OCI-LY1 (cell line): ENCODE data around the gene REEP6.
"Not testable (repeated sequence)": the region's sequence is repeated elsewhere in the genome, so short reads cannot be mapped to it uniquely, and the experiment has no call there.

Experiments
- H2AFZ ChIP-seq: fragments of 200-600 bp; sonication (generic), shearing (Covaris generic); 2 replicates; pipeline ENCODE4 v1.6.0; 2014; ENCODE audit warnings: antibody characterized with exemption, mild to moderate bottlenecking, low read length
- H3F3A ChIP-seq: fragments of 200-600 bp; sonication (generic), shearing (Covaris generic); 2 replicates; pipeline ENCODE4 v1.6.0; 2014; ENCODE audit warnings: mild to moderate bottlenecking, antibody characterized with exemption, low read length, moderate library complexity; ENCODE audit not compliant: insufficient read depth
- H3K27ac ChIP-seq: fragments of 200-600 bp; sonication (generic); 2 replicates; pipeline ENCODE4 v1.5.1; 2014; ENCODE audit warnings: low read length, mixed run types, mild to moderate bottlenecking, low read depth; ENCODE audit not compliant: poor library complexity, severe bottlenecking
- H3K27me3 ChIP-seq: fragments of 200-600 bp; sonication (generic); 2 replicates; pipeline ENCODE4 v1.6.0; 2014; ENCODE audit warnings: antibody characterized with exemption, mild to moderate bottlenecking, low read length, moderate library complexity; ENCODE audit not compliant: insufficient read depth
- H3K36me3 ChIP-seq: fragments of 200-600 bp; sonication (generic); 2 replicates; pipeline ENCODE4 v1.6.1; 2014; ENCODE audit warnings: mild to moderate bottlenecking, antibody characterized with exemption, low read length, moderate library complexity, mixed read lengths; ENCODE audit not compliant: insufficient read depth
- H3K4me1 ChIP-seq: fragments of 200-600 bp; sonication (generic); 2 replicates; pipeline ENCODE4 v1.5.1; 2014; ENCODE audit warnings: mild to moderate bottlenecking, low read length, moderate library complexity; ENCODE audit not compliant: insufficient read depth, severe bottlenecking
- H3K4me2 ChIP-seq: fragments of 200-600 bp; sonication (generic), shearing (Covaris generic); 2 replicates; pipeline ENCODE4 v1.6.1; 2014; ENCODE audit warnings: low read length
- H3K4me3 ChIP-seq: fragments of 200-600 bp; sonication (generic); 2 replicates; pipeline ENCODE4 v1.5.1; 2014; ENCODE audit warnings: low read length, low read depth, mild to moderate bottlenecking, mixed read lengths; ENCODE audit not compliant: poor library complexity, severe bottlenecking
- H3K79me2 ChIP-seq: fragments of 200-600 bp; shearing (Covaris generic); 2 replicates; pipeline ENCODE4 v1.6.1; 2016; ENCODE audit warnings: mixed run types, low read length, mixed read lengths; ENCODE audit not compliant: insufficient read depth
- H3K9ac ChIP-seq: fragments of 200-600 bp; sonication (generic), shearing (Covaris generic); 2 replicates; pipeline ENCODE4 v1.6.1; 2014; ENCODE audit warnings: mild to moderate bottlenecking, low read length, mixed read lengths
- H3K9me2 ChIP-seq: fragments of 200-600 bp; sonication (generic), shearing (Covaris generic); 2 replicates; pipeline ENCODE4 v1.6.1; 2014; ENCODE audit warnings: low read depth, mild to moderate bottlenecking, low read length, mixed read lengths
- H3K9me3 ChIP-seq: fragments of 200-600 bp; shearing (Covaris generic); 2 replicates; pipeline ENCODE4 v1.6.1; 2014; ENCODE audit warnings: low read length, mixed read lengths
- H4K20me1 ChIP-seq: fragments of 200-600 bp; sonication (generic), shearing (Covaris generic); 2 replicates; pipeline ENCODE4 v1.6.0; 2016; ENCODE audit warnings: mild to moderate bottlenecking, low read length; ENCODE audit not compliant: insufficient read depth
- EZH2 ChIP-seq: fragments of 200-600 bp; sonication (generic), shearing (Covaris generic); IDR thresholded peaks from 2 replicates; pipeline ENCODE4 v1.8.0; 2017; ENCODE audit warnings: borderline replicate concordance, mixed run types, mild to moderate bottlenecking, antibody characterized with exemption, low read length, moderate library complexity, mixed read lengths
- TF ChIP-seq, protein P1 (sequence below): fragments of 200-600 bp; sonication (generic), shearing (Covaris generic); IDR thresholded peaks from 2 replicates; pipeline ENCODE4 v1.5.1; 2017; ENCODE audit warnings: mild to moderate bottlenecking, antibody characterized with exemption, low read length, moderate library complexity, mixed read lengths

REEP6 gene

DNA sequence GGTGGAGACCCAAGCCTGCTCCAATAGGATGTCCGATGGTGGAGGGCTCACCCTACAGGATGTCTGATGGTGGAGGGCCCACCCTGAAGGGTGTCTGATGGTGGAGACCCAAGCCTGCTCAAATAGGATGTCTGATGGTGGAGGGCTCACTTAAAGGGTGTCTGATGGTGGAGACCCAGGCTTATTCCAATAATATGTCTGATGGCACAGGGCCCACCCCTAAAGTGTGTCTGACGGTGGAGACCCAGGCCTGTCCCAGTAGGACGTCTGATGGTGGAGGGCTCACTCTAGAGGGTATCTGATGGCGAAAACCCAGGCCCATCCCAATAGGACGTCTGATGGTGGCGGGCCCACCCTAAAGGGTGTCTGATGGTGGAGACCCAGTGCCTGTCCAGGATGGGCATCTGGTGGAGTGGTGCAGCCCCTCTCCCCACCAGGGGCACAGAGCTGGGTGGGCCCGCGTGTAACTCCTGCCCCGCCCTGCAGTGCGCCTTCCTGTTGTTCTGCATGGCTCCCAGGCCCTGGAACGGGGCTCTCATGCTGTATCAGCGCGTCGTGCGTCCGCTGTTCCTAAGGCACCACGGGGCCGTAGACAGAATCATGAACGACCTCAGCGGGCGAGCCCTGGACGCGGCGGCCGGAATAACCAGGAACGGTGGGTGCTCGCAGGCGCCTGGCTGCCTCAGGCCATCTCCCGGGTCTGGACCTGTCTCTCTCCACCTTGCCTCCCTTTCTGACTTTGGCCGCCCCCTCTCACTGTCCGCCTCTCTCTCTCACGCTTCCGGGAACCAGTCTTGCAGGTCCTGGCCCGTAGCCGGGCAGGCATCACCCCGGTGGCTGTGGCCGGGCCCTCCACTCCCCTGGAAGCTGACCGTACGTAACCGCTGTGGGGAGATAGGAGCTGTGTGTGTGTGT lies 5.1 kb downstream of the REEP6 start:
- Histone ChIP-seq H3K4me2 (no peak overlapping the region), H2AFZ (no peak overlapping the region), H3K27me3 (no peaks in the 10 kb centered on the region), H3K4me3 (no peak overlapping the region), H3K36me3 (no peaks in the 10 kb centered on the region), H3K4me1 (no peaks in the 10 kb centered on the region), H3K9me2 (no peaks in the 10 kb centered on the region), H3K9me3 (no peaks in the 10 kb centered on the region), H4K20me1 (no peaks in the 10 kb centered on the region), H3K79me2 (no peaks in the 10 kb centered on the region), H3K9ac (no peak overlapping the region), H3K27ac (no peak overlapping the region), H3F3A (no peaks in the 10 kb centered on the region)
- TF ChIP-seq, protein P1, sequence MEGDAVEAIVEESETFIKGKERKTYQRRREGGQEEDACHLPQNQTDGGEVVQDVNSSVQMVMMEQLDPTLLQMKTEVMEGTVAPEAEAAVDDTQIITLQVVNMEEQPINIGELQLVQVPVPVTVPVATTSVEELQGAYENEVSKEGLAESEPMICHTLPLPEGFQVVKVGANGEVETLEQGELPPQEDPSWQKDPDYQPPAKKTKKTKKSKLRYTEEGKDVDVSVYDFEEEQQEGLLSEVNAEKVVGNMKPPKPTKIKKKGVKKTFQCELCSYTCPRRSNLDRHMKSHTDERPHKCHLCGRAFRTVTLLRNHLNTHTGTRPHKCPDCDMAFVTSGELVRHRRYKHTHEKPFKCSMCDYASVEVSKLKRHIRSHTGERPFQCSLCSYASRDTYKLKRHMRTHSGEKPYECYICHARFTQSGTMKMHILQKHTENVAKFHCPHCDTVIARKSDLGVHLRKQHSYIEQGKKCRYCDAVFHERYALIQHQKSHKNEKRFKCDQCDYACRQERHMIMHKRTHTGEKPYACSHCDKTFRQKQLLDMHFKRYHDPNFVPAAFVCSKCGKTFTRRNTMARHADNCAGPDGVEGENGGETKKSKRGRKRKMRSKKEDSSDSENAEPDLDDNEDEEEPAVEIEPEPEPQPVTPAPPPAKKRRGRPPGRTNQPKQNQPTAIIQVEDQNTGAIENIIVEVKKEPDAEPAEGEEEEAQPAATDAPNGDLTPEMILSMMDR: no peak
- TF ChIP-seq EZH2: no peak

DNA sequence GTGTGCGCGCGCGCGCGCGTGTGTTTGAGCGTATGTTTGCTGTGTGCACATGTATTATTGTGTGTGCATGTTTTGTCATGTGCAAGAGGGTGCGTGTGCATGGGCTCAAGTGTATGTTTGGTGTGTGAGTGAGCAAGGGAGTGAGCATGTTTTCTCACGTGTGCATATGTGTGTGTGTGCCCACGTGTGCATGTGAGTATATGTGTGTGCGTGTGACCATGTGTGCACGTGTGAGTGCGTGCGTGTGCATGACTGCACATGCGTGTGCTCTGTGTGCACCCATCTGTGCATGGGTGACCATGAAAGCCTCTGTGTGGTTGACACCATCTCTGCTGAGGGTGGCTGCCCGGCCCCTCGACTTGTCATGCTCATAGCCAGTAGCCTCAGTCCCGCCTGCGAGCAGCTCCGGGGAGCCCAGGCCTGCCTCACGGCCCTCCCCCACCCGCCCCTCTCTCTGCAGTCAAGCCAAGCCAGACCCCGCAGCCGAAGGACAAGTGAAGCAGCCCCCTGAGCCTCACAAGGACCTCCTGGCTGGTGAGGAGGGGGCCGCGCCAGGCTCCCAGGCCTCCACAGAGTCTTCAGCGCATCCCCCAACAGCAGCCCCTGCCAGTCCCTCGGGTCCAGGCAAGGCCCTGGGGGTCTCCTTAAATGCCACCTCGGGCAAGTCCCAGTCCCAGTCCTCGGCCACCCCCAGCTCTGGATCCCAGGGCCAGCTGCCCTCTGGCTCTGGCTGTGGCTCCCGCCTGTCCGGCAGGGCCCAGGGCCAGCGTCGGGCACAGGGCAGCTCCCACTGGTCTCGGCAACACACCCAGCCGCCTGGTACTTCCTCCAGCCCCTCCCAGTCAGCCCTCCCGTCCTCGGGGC lies 6.0 kb downstream of the REEP6 start:
- no peak overlapping the region for H3K4me2 ChIP-seq
- H3K4me1 ChIP-seq: no peaks in the 10 kb centered on the region
- no peaks in the 10 kb centered on the region for H3F3A ChIP-seq
- H3K27me3 ChIP-seq: no peaks in the 10 kb centered on the region
- no peak overlapping the region for H2AFZ ChIP-seq
- no peaks in the 10 kb centered on the region for H3K36me3 ChIP-seq
- H3K9me2 ChIP-seq: no peaks in the 10 kb centered on the region
- TF ChIP-seq, protein P1: no peak
- H3K9ac ChIP-seq: no peak overlapping the region
- H3K4me3 ChIP-seq: no peak overlapping the region
- no peaks in the 10 kb centered on the region for H3K9me3 ChIP-seq
- no peak overlapping the region for H3K27ac ChIP-seq
- H4K20me1 ChIP-seq: no peaks in the 10 kb centered on the region
- H3K79me2 ChIP-seq: no peaks in the 10 kb centered on the region

DNA sequence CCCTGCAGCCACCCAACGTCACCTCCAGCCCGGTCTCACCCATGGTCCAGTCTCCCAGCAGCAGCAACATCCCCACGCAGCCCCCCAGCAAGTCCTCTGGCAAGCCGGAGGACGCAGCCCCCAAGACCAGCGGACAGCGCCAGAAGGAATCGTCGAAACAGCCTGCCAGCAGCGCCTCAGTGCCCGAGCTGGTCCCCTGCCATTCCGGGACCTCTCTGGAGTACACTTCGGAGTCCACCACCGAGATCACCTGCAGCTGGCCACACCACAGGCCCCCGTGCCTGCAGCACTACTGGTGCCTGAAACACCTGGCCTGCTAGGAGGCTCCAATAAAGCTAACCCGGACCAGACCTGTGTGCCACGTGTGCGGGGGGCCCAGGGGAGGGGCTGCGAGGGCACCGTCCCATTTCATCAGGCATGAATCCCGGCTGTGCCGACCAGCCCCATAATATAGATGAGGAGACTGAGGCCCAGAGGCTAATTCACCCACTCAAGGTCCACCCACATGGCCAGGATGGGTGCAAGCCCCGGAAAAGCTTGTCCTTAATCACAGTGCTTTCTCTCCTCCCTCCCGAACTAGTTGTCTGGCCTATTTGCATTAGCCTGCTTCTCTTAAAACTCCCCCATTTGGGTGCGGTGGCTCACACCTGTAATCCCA lies 6.7 kb downstream of the REEP6 start:
- no peaks in the 10 kb centered on the region for H3F3A ChIP-seq
- H4K20me1 ChIP-seq: no peaks in the 10 kb centered on the region
- H2AFZ ChIP-seq: no peak overlapping the region
- H3K36me3 ChIP-seq: no peaks in the 10 kb centered on the region
- no peak overlapping the region for H3K4me3 ChIP-seq
- H3K9ac ChIP-seq: no peak overlapping the region
- H3K79me2 ChIP-seq: no peaks in the 10 kb centered on the region
- H3K27me3 ChIP-seq: no peaks in the 10 kb centered on the region
- H3K9me2 ChIP-seq: no peaks in the 10 kb centered on the region
- TF ChIP-seq, protein P1: no peak
- no peak for TF ChIP-seq EZH2
- H3K9me3 ChIP-seq: no peaks in the 10 kb centered on the region
- H3K4me2 ChIP-seq: no peak overlapping the region
- H3K27ac ChIP-seq: no peak overlapping the region
- H3K4me1 ChIP-seq: no peaks in the 10 kb centered on the region

DNA sequence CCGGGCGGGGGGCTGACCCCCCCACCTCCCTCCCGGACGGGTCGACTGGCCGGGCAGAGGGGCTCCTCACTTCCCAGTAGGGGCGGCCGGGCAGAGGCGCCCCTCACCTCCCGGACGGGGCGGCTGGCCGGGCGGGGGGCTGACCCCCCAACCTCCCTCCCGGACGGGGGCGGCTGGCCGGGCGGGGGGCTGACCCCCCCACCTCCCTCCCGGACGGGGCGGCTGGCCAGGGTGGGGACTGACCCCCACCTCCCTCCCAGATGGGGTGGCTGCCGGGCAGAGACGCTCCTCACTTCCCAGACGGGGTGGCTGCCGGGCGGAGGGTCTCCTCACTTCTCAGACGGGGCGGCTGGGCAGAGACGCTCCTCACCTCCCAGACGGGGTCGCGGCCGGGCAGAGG lies 8.2 kb downstream of the REEP6 start:
- H3K9ac ChIP-seq, H3K9me3 ChIP-seq, H3K4me3 ChIP-seq, H3F3A ChIP-seq, H3K27me3 ChIP-seq, H3K79me2 ChIP-seq, H3K4me2 ChIP-seq, H3K4me1 ChIP-seq, H4K20me1 ChIP-seq, H3K36me3 ChIP-seq, H2AFZ ChIP-seq, H3K9me2 ChIP-seq, H3K27ac ChIP-seq: not testable (repeated sequence)
